MCF 10A (cell line): Measurements from ENCODE around the gene ZNRF3. TPM values are rescaled to one million over a fixed set of nuclear protein-coding genes. Genes with fewer than 3 reads are reported as not detected.

Experiments used
- BruUV-seq: library from RNA; stranded (reverse); fragments of 400-500 nt; replicated peaks from 2 replicates; lab custom pipeline; 2021; lab: Mats Ljungman, UMichigan
- CTCF ChIA-PET: fragments of 300-600 bp; sonication (Branson Sonifier 250); formaldehyde crosslinking; extraction: SDS; loops from one replicate; lab custom pipeline; 2021; ENCODE audit warnings: antibody characterized with exemption, inconsistent platforms; lab: Yijun Ruan, JAX
- POLR2A ChIA-PET: fragments of 300-600, 350-650 bp; sonication (Branson Sonifier 250); formaldehyde crosslinking; extraction: SDS; loops from one replicate; lab custom pipeline; 2020; ENCODE audit warnings: antibody characterized with exemption, inconsistent platforms; lab: Yijun Ruan, JAX
- DNase-seq: peaks from one replicate; pipeline ENCODE4 v3.0.0-alpha.2; 2018; ENCODE audit not compliant: unreplicated experiment
- H3K27ac Mint-ChIP-seq: one replicate; pipeline ENCODE4 v1.8.0; 2022; ENCODE audit warnings: mild to moderate bottlenecking, low read depth, mixed read lengths; ENCODE audit not compliant: unreplicated experiment
- H3K27me3 Mint-ChIP-seq: one replicate; pipeline ENCODE4 v1.8.0; 2022; ENCODE audit warnings: mixed read lengths; ENCODE audit not compliant: insufficient read depth, unreplicated experiment
- H3K36me3 Mint-ChIP-seq: one replicate; pipeline ENCODE4 v1.8.0; 2022; ENCODE audit warnings: mild to moderate bottlenecking, moderate library complexity, mixed read lengths; ENCODE audit not compliant: insufficient read depth, unreplicated experiment
- H3K4me1 Mint-ChIP-seq: one replicate; pipeline ENCODE4 v1.8.0; 2022; ENCODE audit warnings: mixed read lengths; ENCODE audit not compliant: insufficient read depth, unreplicated experiment
- H3K4me3 Mint-ChIP-seq: one replicate; pipeline ENCODE4 v1.8.0; 2022; ENCODE audit warnings: mild to moderate bottlenecking, moderate library complexity, mixed read lengths; ENCODE audit not compliant: unreplicated experiment
- H3K9me3 Mint-ChIP-seq: one replicate; pipeline ENCODE4 v1.8.0; 2022; ENCODE audit warnings: mixed read lengths; ENCODE audit not compliant: unreplicated experiment
- intact Hi-C: fragments of 100-400 bp; cut with micrococcal nuclease; formaldehyde crosslinking; loops from 2 replicates; pipeline ENCODE4 v1.14.1; 2022
- total RNA-seq: library from RNA; stranded (reverse); gene quantifications from 2 replicates; pipeline ENCODE4 v1.2.3, GENCODE V29; 2022
- TF ChIP-seq, protein P1 (sequence below): fragments of 200-600 bp; IDR thresholded peaks from one replicate; pipeline ENCODE4 v1.8.0; 2022; ENCODE audit warnings: antibody characterized with exemption, mild to moderate bottlenecking; ENCODE audit not compliant: unreplicated experiment

ZNRF3 gene
- total RNA-seq, 1 experiment from 2014 or later = 7.1 TPM

DNA sequence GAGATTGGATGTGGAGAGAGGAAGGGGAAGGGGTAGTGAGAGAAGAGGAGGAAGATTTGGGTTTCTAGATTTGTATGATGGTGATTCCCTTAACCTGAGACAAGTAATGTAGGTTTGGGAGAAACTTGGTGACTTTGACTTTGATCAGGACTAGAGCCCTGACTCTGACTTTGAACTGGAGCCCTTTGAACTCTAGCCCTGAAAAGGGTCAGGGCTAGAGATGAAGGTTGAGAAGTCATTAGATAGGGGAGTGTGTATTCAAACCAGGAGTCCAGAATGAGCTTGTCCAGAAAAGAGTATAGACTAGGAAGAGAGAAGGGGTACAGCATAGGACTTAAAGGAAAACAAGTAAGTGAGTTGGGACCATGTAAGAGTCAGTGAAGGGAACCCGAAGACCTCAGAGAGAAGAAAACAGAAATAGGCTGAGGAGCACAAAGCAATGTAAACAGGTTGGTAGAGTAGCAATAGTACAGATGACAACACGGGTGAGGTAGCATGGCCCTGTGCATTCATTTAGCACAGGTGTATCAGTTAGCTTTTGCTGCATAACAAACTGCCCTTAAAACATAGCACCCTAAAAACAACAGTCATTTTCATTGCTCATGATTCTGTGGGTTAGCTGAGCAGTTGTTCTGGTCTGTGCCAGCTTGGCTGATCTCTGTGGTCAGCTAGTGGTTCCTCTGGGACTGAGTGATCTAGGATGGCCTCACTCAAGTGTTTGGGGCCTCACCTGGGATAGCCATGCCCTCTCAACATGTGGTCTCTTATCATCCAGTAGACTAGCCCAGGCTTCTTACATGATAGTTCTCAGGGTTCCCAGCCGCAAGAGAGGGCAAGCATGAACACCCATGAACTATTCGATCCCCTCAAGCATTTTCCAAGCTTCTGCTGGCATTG is 135.2 kb downstream of the ZNRF3 start:
- Mint-ChIP-seq H3K4me3 (no peak overlapping the region), H3K36me3 (no peaks in the 10 kb centered on the region), H3K27me3 (no peaks in the 10 kb centered on the region), H3K9me3 (peaks cover 11% of the 10 kb centered on the region), H3K27ac (no peak overlapping the region), H3K4me1 (no peaks in the 10 kb centered on the region)
- ChIA-PET POLR2A (interaction anchor here (0.6 to 0.8 kb wide), 2 partner anchors 38 to 69 kb away, joined by 3 read pairs; no protein-coding TSS in a partner anchor), CTCF (interaction anchor here (0.7 kb wide), 1 partner anchor 11 kb away, joined by 3 read pairs; no protein-coding TSS in a partner anchor)
- DNase-seq = no peak
- TF ChIP-seq, protein P1, sequence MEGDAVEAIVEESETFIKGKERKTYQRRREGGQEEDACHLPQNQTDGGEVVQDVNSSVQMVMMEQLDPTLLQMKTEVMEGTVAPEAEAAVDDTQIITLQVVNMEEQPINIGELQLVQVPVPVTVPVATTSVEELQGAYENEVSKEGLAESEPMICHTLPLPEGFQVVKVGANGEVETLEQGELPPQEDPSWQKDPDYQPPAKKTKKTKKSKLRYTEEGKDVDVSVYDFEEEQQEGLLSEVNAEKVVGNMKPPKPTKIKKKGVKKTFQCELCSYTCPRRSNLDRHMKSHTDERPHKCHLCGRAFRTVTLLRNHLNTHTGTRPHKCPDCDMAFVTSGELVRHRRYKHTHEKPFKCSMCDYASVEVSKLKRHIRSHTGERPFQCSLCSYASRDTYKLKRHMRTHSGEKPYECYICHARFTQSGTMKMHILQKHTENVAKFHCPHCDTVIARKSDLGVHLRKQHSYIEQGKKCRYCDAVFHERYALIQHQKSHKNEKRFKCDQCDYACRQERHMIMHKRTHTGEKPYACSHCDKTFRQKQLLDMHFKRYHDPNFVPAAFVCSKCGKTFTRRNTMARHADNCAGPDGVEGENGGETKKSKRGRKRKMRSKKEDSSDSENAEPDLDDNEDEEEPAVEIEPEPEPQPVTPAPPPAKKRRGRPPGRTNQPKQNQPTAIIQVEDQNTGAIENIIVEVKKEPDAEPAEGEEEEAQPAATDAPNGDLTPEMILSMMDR = no peak
- no TSS peak for BruUV-seq
- intact Hi-C loops = no loop called here

DNA sequence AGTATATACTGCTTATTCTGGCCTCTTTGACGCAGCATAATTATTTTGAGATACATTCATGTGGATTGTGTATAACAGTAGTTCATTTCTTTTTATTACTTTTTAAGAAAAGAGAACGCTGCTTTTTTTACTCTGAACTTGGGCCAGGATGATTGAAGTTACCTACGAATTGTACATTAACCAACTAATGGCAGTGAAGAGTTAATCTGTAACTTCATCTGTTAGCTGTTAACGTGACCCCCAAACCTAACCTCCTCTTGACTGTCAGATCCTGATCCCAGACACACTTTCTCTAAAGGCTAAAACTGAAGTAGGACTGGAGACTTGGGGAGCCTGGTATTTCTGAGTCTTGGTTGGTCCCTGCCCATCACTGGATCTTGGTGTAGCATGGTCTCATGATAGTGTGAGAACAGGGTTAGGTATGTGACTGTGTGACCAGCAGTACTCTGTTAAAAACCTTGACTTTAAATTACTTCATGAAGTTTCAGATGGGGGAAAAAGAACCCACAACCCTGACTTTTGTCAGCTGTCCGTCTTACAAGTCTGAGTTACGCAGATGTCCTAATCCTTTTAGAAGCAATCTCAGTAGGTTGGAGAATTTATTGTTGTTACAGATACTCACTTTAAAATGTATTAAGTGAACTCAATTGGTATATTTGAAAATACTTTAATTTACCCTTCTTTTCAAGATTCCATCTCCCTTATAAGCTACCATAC is 138.9 kb downstream of the ZNRF3 start:
- no TSS peak for BruUV-seq
- H3K27ac Mint-ChIP-seq = no peak overlapping the region
- TF ChIP-seq, protein P1 = no peak
- DNase-seq = no peak
- POLR2A ChIA-PET = interaction anchor here (0.6 to 0.7 kb wide), 2 partner anchors 67 to 106 kb away, joined by 3 read pairs; no protein-coding TSS in a partner anchor
- intact Hi-C loops = no loop called here
- H3K4me1 Mint-ChIP-seq = no peaks in the 10 kb centered on the region
- H3K9me3 Mint-ChIP-seq = peaks cover 11% of the 10 kb centered on the region
- CTCF ChIA-PET = interaction anchor here (0.6 kb wide), 1 partner anchor 58 kb away, joined by 3 read pairs; no protein-coding TSS in a partner anchor
- no peaks in the 10 kb centered on the region for H3K36me3 Mint-ChIP-seq
- no peak overlapping the region for H3K4me3 Mint-ChIP-seq
- H3K27me3 Mint-ChIP-seq = no peaks in the 10 kb centered on the region

DNA sequence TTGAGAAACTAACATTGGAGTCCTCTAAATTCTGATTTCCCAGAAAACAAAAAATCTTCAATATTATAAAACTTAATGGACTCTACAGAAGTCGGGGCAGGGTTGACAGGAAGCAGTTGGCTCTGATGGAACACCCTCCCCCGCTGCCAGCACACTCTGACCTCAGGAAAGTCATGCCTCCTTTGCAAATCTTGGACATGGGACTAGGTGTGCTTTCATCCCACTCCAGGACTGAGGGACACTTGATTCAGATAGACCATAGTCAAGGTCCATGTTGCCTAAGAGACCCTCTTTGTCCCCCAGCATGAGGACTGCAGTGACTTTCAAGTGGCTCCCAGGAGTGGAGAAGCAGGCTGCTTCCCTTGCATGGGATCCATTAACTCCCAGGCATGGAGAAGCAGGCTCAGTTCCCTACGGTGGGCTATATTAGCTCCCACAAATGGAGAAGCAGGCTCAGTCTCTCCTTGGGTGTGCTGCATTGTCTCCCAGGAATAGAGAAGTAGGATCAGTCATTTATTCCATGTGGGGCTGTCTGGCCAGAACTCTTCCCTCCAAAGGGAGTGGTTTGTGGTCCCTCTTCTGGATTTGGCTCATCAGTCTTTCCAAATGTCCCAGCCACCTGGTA is 139.9 kb downstream of the ZNRF3 start:
- BruUV-seq = no TSS peak

More for the DNA sequence above, 139.9 kb downstream of the ZNRF3 start:
- Mint-ChIP-seq H3K9me3 (peaks cover 5% of the 10 kb centered on the region), H3K4me3 (no peak overlapping the region), H3K36me3 (no peaks in the 10 kb centered on the region), H3K4me1 (no peaks in the 10 kb centered on the region), H3K27me3 (no peaks in the 10 kb centered on the region), H3K27ac (no peak overlapping the region)
- ChIA-PET POLR2A (no interaction called here), CTCF (interaction anchor here (0.6 to 1.2 kb wide), 3 partner anchors 16 to 59 kb away, joined by 3 to 4 read pairs (median 3); no protein-coding TSS in a partner anchor)
- TF ChIP-seq, protein P1 = no peak
- DNase-seq = no peak
- intact Hi-C loops = no loop called here
